Adipose tissue (tissue), 3 donors: ENCODE measurements around the gene OR2L5. TPM values are rescaled to one million over a fixed set of nuclear protein-coding genes. Genes with fewer than 3 reads are reported as not detected.

Experiments
- polyA plus RNA-seq, 3 donors: library from polyadenylated mRNA; stranded (reverse); fragments of 200-250 nt; gene quantifications; one replicate each; pipeline ENCODE4 v1.2.3, GENCODE V29; 2013
- donor health status: healthy with polysubstance abuse.
- donor health status: Bipolar disorder and iron deficiency.
- donor health status: healthy.

The OR2L5 gene
- polyA plus RNA-seq, 3 donors, result not detected

Other genes starting within 250 kb of the OR2L5 start
- gene OR14A16, start 189.5 kb upstream of the OR2L5 start, polyA plus RNA-seq, result not detected
- gene OR11L1, start 171.8 kb upstream of the OR2L5 start, polyA plus RNA-seq, result not detected
- gene TRIM58, start 156.5 kb upstream of the OR2L5 start, polyA plus RNA-seq, result under 1 TPM; 0.10 to 0.34 (median 0.11) TPM
- under 1 TPM in 1 of 3 donors, not detected in 2; 0.15 TPM for gene OR2W3, start 118.1 kb upstream of the OR2L5 start, polyA plus RNA-seq
- not detected for gene OR2T8, start 93.4 kb upstream of the OR2L5 start, polyA plus RNA-seq
- not detected for gene OR2AJ1, start 88.8 kb upstream of the OR2L5 start, polyA plus RNA-seq
- gene OR2L8, start 64.8 kb upstream of the OR2L5 start, polyA plus RNA-seq, result not detected
- gene OR2AK2, start 48.4 kb upstream of the OR2L5 start, polyA plus RNA-seq, result not detected
- gene OR2L2, start 16.4 kb downstream of the OR2L5 start, polyA plus RNA-seq, result not detected
- gene OR2L3, start 33.2 kb downstream of the OR2L5 start, polyA plus RNA-seq, result not detected
- not detected for gene OR2L13, start 81.5 kb downstream of the OR2L5 start, polyA plus RNA-seq
- gene OR2M5, start 131.5 kb downstream of the OR2L5 start, polyA plus RNA-seq, result not detected
- not detected for gene OR2M2, start 161.2 kb downstream of the OR2L5 start, polyA plus RNA-seq
- gene OR2M3, start 183.6 kb downstream of the OR2L5 start, polyA plus RNA-seq, result not detected
- gene OR2M4, start 217.8 kb downstream of the OR2L5 start, polyA plus RNA-seq, result not detected